C4-2B (cell line): ENCODE measurements around the gene COX8C.
"Not testable (repeated sequence)": the region's sequence is repeated elsewhere in the genome, so short reads cannot be mapped to it uniquely, and the experiment has no call there.

Experiments used
- H3K27ac ChIP-seq: fragments of 450-650 bp; 2 replicates; pipeline ENCODE4 v1.5.1; 2017
- CTCF ChIP-seq: fragments of 450-650 bp; conservative IDR thresholded peaks from 2 replicates; pipeline ENCODE4 v1.5.1; 2017; ENCODE audit warnings: mild to moderate bottlenecking
- ZFX ChIP-seq: fragments of 450-650 bp; IDR thresholded peaks from 2 replicates; pipeline ENCODE4 v1.6.1; 2017

Gene COX8C

GRCh38 chr14:93343797-93344196 is 3.2 kb upstream of the COX8C start:
- TF ChIP-seq ZFX = no peak
- TF ChIP-seq CTCF = no peak
- H3K27ac ChIP-seq = no peak overlapping the region

GRCh38 chr14:93347850-93348249 is 868 bp downstream of the COX8C start:
- TF ChIP-seq CTCF = no peak
- no peak for TF ChIP-seq ZFX
- no peak overlapping the region for H3K27ac ChIP-seq

GRCh38 chr14:93348292-93348691 is 1.3 kb downstream of the COX8C start:
- no peak overlapping the region for H3K27ac ChIP-seq
- TF ChIP-seq ZFX (no peak), CTCF (no peak)

- H3K27ac ChIP-seq = not testable (repeated sequence)
Observed at GRCh38 chr14:93354873-93355272, 7.9 kb downstream of the COX8C start.

GRCh38 chr14:93368996-93369712 is 22.2 kb downstream of the COX8C start:
- H3K27ac ChIP-seq = no peak overlapping the region

GRCh38 chr14:93369713-93370266 is 22.8 kb downstream of the COX8C start:
- TF ChIP-seq ZFX (no peak), CTCF (no peak)
- no peak overlapping the region for H3K27ac ChIP-seq

More at GRCh38 chr14:93368996-93369712, 22.2 kb downstream of the COX8C start:
- TF ChIP-seq CTCF = no peak

GRCh38 chr14:93375673-93376156 is 28.7 kb downstream of the COX8C start:
- TF ChIP-seq ZFX (no peak), CTCF (no peak)
- no peak overlapping the region for H3K27ac ChIP-seq

- no peak overlapping the region for H3K27ac ChIP-seq
- TF ChIP-seq CTCF (no peak), ZFX (no peak)
Observed at GRCh38 chr14:93379831-93380230, 32.8 kb downstream of the COX8C start.
